Caco-2 (cell line): ENCODE data around the gene RIPOR3. TPM values are rescaled to one million over a fixed set of nuclear protein-coding genes. Genes with fewer than 3 reads are reported as not detected.

Experiments
- BruUV-seq: library from RNA; stranded (reverse); fragments of 400-500 nt; replicated peaks from 2 replicates; lab custom pipeline; 2021; lab: Mats Ljungman, UMichigan
- CTCF ChIA-PET: fragments of 300-600 bp; sonication (Branson Sonifier 250); formaldehyde crosslinking; loops from one replicate; lab custom pipeline; 2022; ENCODE audit warnings: antibody characterized with exemption; lab: Charles Lee
- POLR2A ChIA-PET: fragments of 300-600 bp; sonication (Branson Sonifier 250); formaldehyde crosslinking; loops from one replicate; lab custom pipeline; 2022; ENCODE audit warnings: antibody characterized with exemption; lab: Charles Lee
- DNase-seq, 2 experiments: peaks; one replicate each; pipeline versions ENCODE4 v3.0.0 to v3.0.0-alpha.2; 2020 to 2022
- H3K27me3 ChIP-seq: replicated peaks from 2 replicates; pipeline ENCODE4 v1.6.0; 2011; ENCODE audit warnings: low read length; ENCODE audit not compliant: control insufficient read depth, insufficient read depth
- H3K36me3 ChIP-seq: 2 replicates; pipeline ENCODE4 v1.5.1; 2011; ENCODE audit warnings: low read length; ENCODE audit not compliant: control insufficient read depth, insufficient read depth
- H3K4me1 ChIP-seq: fragments of 250-450 bp; sonication (Bioruptor Pico); 2 replicates; pipeline ENCODE4 v1.5.1; 2020; ENCODE audit warnings: mild to moderate bottlenecking
- H3K4me3 ChIP-seq: 2 replicates; pipeline ENCODE4 v1.5.1; 2011; ENCODE audit warnings: low read depth, mild to moderate bottlenecking, control low read depth, low read length
- H3K9me3 ChIP-seq: fragments of 250-450 bp; sonication (Bioruptor Pico); 2 replicates; pipeline ENCODE4 v1.5.1; 2020; ENCODE audit warnings: mild to moderate bottlenecking, moderate library complexity
- H3K27ac Mint-ChIP-seq: one replicate; pipeline ENCODE4 v1.8.0; 2022; ENCODE audit warnings: mixed read lengths; ENCODE audit not compliant: unreplicated experiment
- H3K27me3 Mint-ChIP-seq: one replicate; pipeline ENCODE4 v1.8.0; 2022; ENCODE audit warnings: mixed read lengths; ENCODE audit not compliant: insufficient read depth, unreplicated experiment
- H3K36me3 Mint-ChIP-seq: one replicate; pipeline ENCODE4 v1.8.0; 2022; ENCODE audit warnings: mild to moderate bottlenecking, mixed read lengths; ENCODE audit not compliant: insufficient read depth, unreplicated experiment
- H3K4me1 Mint-ChIP-seq: one replicate; pipeline ENCODE4 v1.8.0; 2022; ENCODE audit warnings: low read depth, mixed read lengths; ENCODE audit not compliant: unreplicated experiment
- H3K4me3 Mint-ChIP-seq: one replicate; pipeline ENCODE4 v1.8.0; 2022; ENCODE audit warnings: mild to moderate bottlenecking, moderate library complexity, mixed read lengths; ENCODE audit not compliant: unreplicated experiment
- H3K9me3 Mint-ChIP-seq: one replicate; pipeline ENCODE4 v1.8.0; 2022; ENCODE audit warnings: mixed read lengths; ENCODE audit not compliant: unreplicated experiment
- CTCF ChIP-seq, 2 experiments: fragments of 200-600 bp in 1 of 2; IDR thresholded peaks; 1 replicate in 1 of 2; 2 replicates in 1 of 2; pipeline versions ENCODE4 v1.5.1 to v1.8.0; 2011 to 2022; ENCODE audit warnings: antibody characterized with exemption in 1 of 2, control low read depth in 1 of 2, inconsistent platforms in 1 of 2, low read depth in 1 of 2, low read length in 1 of 2, mild to moderate bottlenecking in 1 of 2, moderate library complexity in 1 of 2; ENCODE audit not compliant: insufficient read depth in 1 of 2, severe bottlenecking in 1 of 2, unreplicated experiment in 1 of 2
- intact Hi-C: fragments of 100-400 bp; cut with micrococcal nuclease; formaldehyde crosslinking; loops from one replicate; pipeline ENCODE4 v1.10.0; 2022; ENCODE audit not compliant: unreplicated experiment
- total RNA-seq: library from RNA; stranded (reverse); gene quantifications from 2 replicates; pipeline ENCODE4 v1.2.3, GENCODE V29; 2022

The RIPOR3 gene
- total RNA-seq, 1 experiment from 2014 or later = 0.18 TPM

DNA sequence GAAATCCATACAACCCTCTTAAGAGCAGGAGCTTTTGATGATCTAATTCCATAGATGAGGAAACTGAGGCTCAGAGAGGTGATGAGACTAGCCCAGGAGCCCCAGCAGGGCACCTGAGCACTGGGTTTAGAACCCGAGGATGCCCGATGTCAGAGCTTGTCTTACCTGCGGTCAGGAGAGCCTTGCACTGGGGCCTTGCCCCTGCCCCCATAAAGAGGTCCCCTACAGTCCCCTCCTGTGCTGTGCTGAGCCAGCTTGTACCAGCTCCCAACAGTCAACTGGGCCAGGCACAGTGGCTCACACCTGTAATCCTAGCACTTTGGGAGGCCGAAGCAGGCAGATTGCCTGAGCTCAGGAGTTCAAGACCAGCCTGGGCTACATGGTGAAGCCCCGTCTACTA, 58.6 kb downstream of the RIPOR3 start:
- no peak overlapping the region for H3K27ac Mint-ChIP-seq
- no peak overlapping the region for H3K4me3 Mint-ChIP-seq
- TF ChIP-seq CTCF (IDR thresholded peaks at IDR 0.05; ENCODE audit: insufficient read depth in 1 of 2, low read depth in 1 of 2, low read length in 1 of 2, severe bottlenecking in 1 of 2, unreplicated experiment in 1 of 2) = no peak
- H3K4me1 Mint-ChIP-seq = peaks cover 29% of the 10 kb centered on the region
- CTCF ChIA-PET = interaction anchor here (0.6 to 2.0 kb wide), 3 partner anchors 9 to 452 kb away, joined by 4 to 10 read pairs (median 4); partner anchors contain the start of gene BCAS4
- Histone ChIP-seq H3K4me1 (peaks cover 46% of the 10 kb centered on the region), H3K4me3 (no peak overlapping the region), H3K9me3 (no peaks in the 10 kb centered on the region), H3K27me3 (no peaks in the 10 kb centered on the region), H3K36me3 (no peaks in the 10 kb centered on the region)
- BruUV-seq = no TSS peak
- intact Hi-C loops = no loop called here
- no peaks in the 10 kb centered on the region for H3K27me3 Mint-ChIP-seq
- POLR2A ChIA-PET = no interaction called here
- DNase-seq = no peak
- H3K9me3 Mint-ChIP-seq = no peaks in the 10 kb centered on the region
- no peaks in the 10 kb centered on the region for H3K36me3 Mint-ChIP-seq

GRCh38 chr20:50632236-50632635, 59.1 kb downstream of the RIPOR3 start:
- no peak overlapping the region for H3K4me3 Mint-ChIP-seq
- POLR2A ChIA-PET = no interaction called here

DNA sequence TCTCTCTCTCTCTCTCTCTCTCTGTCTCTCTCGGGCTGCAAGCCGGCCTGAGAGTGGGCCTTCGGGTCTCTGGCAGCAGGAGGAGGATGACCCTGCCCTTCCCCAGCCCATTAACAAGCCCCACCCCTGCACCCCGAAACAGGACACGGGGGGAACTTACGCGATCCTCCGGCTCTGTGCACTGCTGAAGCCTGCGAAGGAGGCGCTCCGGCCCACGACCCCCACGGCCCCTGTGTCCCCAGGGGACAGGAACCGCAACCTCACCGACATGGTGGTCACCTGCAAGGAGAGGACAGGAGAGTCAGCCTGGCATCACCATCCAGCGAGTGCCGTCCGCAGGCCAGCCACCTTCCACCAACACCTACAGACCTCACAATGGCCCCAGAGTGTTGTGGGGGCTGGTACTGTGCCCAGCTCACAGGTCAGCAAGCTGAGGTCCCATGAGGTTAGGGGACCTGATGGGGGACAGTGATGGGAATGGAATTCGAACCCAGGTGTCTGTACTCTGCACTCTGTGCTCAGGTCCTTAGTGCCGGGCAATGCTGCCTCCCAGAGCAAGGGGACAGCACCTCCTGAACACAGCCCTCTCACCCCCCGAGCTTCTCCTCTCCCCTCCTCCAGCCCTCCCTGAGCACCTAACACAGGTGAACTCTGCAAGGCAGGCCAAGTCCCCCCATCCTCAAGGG, 60.6 kb downstream of the RIPOR3 start:
- Mint-ChIP-seq H3K9me3 (no peaks in the 10 kb centered on the region), H3K4me3 (no peak overlapping the region), H3K4me1 (peaks cover 12% of the 10 kb centered on the region), H3K27ac (no peak overlapping the region), H3K27me3 (no peaks in the 10 kb centered on the region), H3K36me3 (no peaks in the 10 kb centered on the region)
- Histone ChIP-seq H3K4me3 (no peak overlapping the region), H3K4me1 (peaks cover 36% of the 10 kb centered on the region), H3K9me3 (no peaks in the 10 kb centered on the region), H3K36me3 (no peaks in the 10 kb centered on the region), H3K27me3 (no peaks in the 10 kb centered on the region)
- ChIA-PET POLR2A (no interaction called here), CTCF (interaction anchor here (1.4 kb wide), 1 partner anchor 108 kb away, joined by 3 read pairs; no protein-coding TSS in a partner anchor)
- no TSS peak for BruUV-seq
- intact Hi-C loops = no loop called here
- no peak for DNase-seq
- TF ChIP-seq CTCF (IDR thresholded peaks at IDR 0.05; ENCODE audit: insufficient read depth in 1 of 2, low read depth in 1 of 2, low read length in 1 of 2, severe bottlenecking in 1 of 2, unreplicated experiment in 1 of 2) = no peak

More at GRCh38 chr20:50632236-50632635, 59.1 kb downstream of the RIPOR3 start:
- H3K4me3 ChIP-seq = no peak overlapping the region
- no peak for TF ChIP-seq CTCF (IDR thresholded peaks at IDR 0.05; ENCODE audit: insufficient read depth in 1 of 2, low read depth in 1 of 2, low read length in 1 of 2, severe bottlenecking in 1 of 2, unreplicated experiment in 1 of 2)
- no peaks in the 10 kb centered on the region for H3K9me3 Mint-ChIP-seq
- no peaks in the 10 kb centered on the region for H3K36me3 ChIP-seq
- H3K27ac Mint-ChIP-seq = no peak overlapping the region
- DNase-seq = no peak
- peaks cover 26% of the 10 kb centered on the region for H3K4me1 Mint-ChIP-seq
- CTCF ChIA-PET = interaction anchor here (0.6 to 2.0 kb wide), 3 partner anchors 107 to 451 kb away, joined by 3 to 10 read pairs (median 4); partner anchors contain the start of gene BCAS4
- H3K36me3 Mint-ChIP-seq = no peaks in the 10 kb centered on the region
- no peaks in the 10 kb centered on the region for H3K27me3 Mint-ChIP-seq
- H3K9me3 ChIP-seq = no peaks in the 10 kb centered on the region
- H3K27me3 ChIP-seq = no peaks in the 10 kb centered on the region
- no TSS peak for BruUV-seq
- peaks cover 43% of the 10 kb centered on the region for H3K4me1 ChIP-seq
- intact Hi-C loops = no loop called here
